Measurements from ENCODE around the gene DENND2A.
A peak's percentile ranks its signal among the peaks of the same experiment; 100 is the strongest.

The DENND2A gene

DNA sequence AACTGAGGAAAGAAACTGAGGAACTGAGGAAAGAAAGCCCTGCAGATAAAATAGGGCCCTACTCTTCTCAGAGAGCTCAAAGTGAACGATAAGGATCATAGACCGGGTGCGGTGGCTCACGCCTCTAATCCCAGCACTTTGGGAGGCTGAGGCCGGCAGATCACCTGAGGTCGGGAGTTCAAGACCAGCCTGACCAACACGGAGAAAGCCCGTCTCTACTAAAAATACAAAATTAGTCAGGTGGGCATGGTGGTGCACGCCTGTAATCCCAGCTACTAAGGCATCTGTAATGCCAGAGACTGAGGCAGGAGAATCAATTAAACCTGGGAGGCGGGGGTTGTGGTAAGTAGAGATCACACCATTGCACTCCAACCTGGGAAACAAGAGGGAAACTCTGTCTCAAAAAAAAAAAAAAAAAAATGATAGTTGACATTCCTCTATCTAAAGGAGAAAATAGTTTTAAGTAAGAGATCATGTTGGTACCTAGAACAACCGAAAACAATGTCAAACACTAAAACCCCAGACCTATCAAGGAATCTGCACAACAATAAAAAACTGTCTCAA, 163.8 kb downstream of the DENND2A start:
- H3K4me1 Mint-ChIP-seq (ENCODE audit: low read depth), result peaks cover 28% of the 10 kb centered on the region
- no peaks in the 10 kb centered on the region for H3K27me3 Mint-ChIP-seq (ENCODE audit: low read depth)
- peaks cover 6% of the 10 kb centered on the region for H3K36me3 Mint-ChIP-seq (ENCODE audit: low read depth)

GRCh38 chr7:140475747-140476333, 164.8 kb downstream of the DENND2A start:
- DNase-seq (ENCODE audit: low spot score), result no peak
- Mint-ChIP-seq H3K4me1 (ENCODE audit: low read depth) (peaks cover 29% of the 10 kb centered on the region), H3K4me3 (peak overlapping the region; percentile 71), H3K36me3 (ENCODE audit: low read depth) (peaks cover 9% of the 10 kb centered on the region), H3K27me3 (ENCODE audit: low read depth) (no peaks in the 10 kb centered on the region), H3K9me3 (no peaks in the 10 kb centered on the region), H3K27ac (no peak overlapping the region)

More for the DNA sequence above, 163.8 kb downstream of the DENND2A start:
- no peak for DNase-seq (ENCODE audit: low spot score)
- peak overlapping the region; percentile 83 for H3K27ac Mint-ChIP-seq
- H3K9me3 Mint-ChIP-seq, result no peaks in the 10 kb centered on the region
- peak overlapping the region; percentile 92 for H3K4me3 Mint-ChIP-seq
